NB4 (cell line): ENCODE results near the gene ARHGEF18.

ENCODE experiments used
- DNase-seq: peaks from one replicate; pipeline ENCODE4 v3.0.0; 2010; ENCODE audit warnings: low read depth
- H3K4me3 ChIP-seq: one replicate; pipeline ENCODE4 v1.5.1; 2011; ENCODE audit warnings: mild to moderate bottlenecking, low read depth, low read length, moderate library complexity
- CTCF ChIP-seq: IDR thresholded peaks from one replicate; pipeline ENCODE4 v1.5.1; 2012; ENCODE audit warnings: low read depth, low read length
- MAX ChIP-seq: IDR thresholded peaks from 2 replicates; pipeline ENCODE4 v1.6.1; 2011; ENCODE audit warnings: low read depth, low read length
- MYC ChIP-seq: IDR thresholded peaks from 2 replicates; pipeline ENCODE4 v1.6.1; 2011; ENCODE audit warnings: low read depth, low read length
- POLR2A ChIP-seq: IDR thresholded peaks from 2 replicates; pipeline ENCODE4 v1.6.1; 2011; ENCODE audit warnings: mild to moderate bottlenecking; ENCODE audit not compliant: insufficient read length; ENCODE audit errors: extremely low read depth

ARHGEF18 gene

GRCh38 chr19:7355151-7355820 lies 6.5 kb downstream of the ARHGEF18 start:
- no peak for TF ChIP-seq CTCF
- TF ChIP-seq MYC, result no peak
- TF ChIP-seq MAX, result no peak
- no peak for TF ChIP-seq POLR2A
- no peak overlapping the region for H3K4me3 ChIP-seq
- no peak for DNase-seq

- H3K4me3 ChIP-seq, result no peak overlapping the region
- no peak for TF ChIP-seq MAX
- no peak for DNase-seq
These were observed 7.1 kb downstream of the ARHGEF18 start for GRCh38 chr19:7355871-7356270.

- TF ChIP-seq MAX, result no peak
- TF ChIP-seq CTCF, result no peak
- no peak for TF ChIP-seq MYC
- no peak for TF ChIP-seq POLR2A
- no peak overlapping the region for H3K4me3 ChIP-seq
- peak; percentile 34 for DNase-seq
These were observed 8.3 kb downstream of the ARHGEF18 start for GRCh38 chr19:7356899-7357627.

GRCh38 chr19:7358102-7358597 lies 9.4 kb downstream of the ARHGEF18 start:
- TF ChIP-seq MYC (no peak), MAX (no peak), POLR2A (no peak), CTCF (no peak)
- H3K4me3 ChIP-seq, result no peak overlapping the region

GRCh38 chr19:7360393-7360984 lies 11.8 kb downstream of the ARHGEF18 start:
- TF ChIP-seq MYC, result no peak
- TF ChIP-seq POLR2A, result no peak
- TF ChIP-seq CTCF, result no peak
- no peak for TF ChIP-seq MAX
- H3K4me3 ChIP-seq, result no peak overlapping the region
- DNase-seq, result peak; percentile 62

More at GRCh38 chr19:7358102-7358597, 9.4 kb downstream of the ARHGEF18 start:
- no peak for DNase-seq

- no peak for DNase-seq
- TF ChIP-seq CTCF (no peak), MYC (no peak), MAX (no peak), POLR2A (no peak)
- H3K4me3 ChIP-seq, result no peak overlapping the region
These were observed 14.5 kb downstream of the ARHGEF18 start for GRCh38 chr19:7363225-7363624.
